Liver (tissue), 9 donors: Measurements from ENCODE around the gene KLC3. TPM values are rescaled to one million over a fixed set of nuclear protein-coding genes. Genes with fewer than 3 reads are reported as not detected.

Experiments used
- DNase-seq: peaks from one replicate; pipeline ENCODE4 v3.0.0-alpha.2; 2017; ENCODE audit warnings: low spot score
- H3K27ac ChIP-seq, 2 donors: one replicate each; pipeline ENCODE4 v1.7.0; 2013; ENCODE audit warnings: inconsistent platforms in 2 of 2, low read length in 2 of 2, control low read depth in 1 of 2, low read depth in 1 of 2, mild to moderate bottlenecking in 1 of 2
- H3K27me3 ChIP-seq, 4 donors: one replicate each; pipeline versions ENCODE4 v1.6.1 to v1.7.0; 2013; ENCODE audit warnings: low read length in 3 of 4, inconsistent platforms in 1 of 4, mild to moderate bottlenecking in 1 of 4, moderate library complexity in 1 of 4; ENCODE audit not compliant: control insufficient read depth in 4 of 4, insufficient read depth in 4 of 4
- H3K36me3 ChIP-seq, 4 donors: one replicate each; pipeline versions ENCODE4 v1.6.1 to v1.7.0; 2013; ENCODE audit warnings: low read length in 3 of 4, mild to moderate bottlenecking in 3 of 4, low read depth in 1 of 4, moderate library complexity in 1 of 4; ENCODE audit not compliant: control insufficient read depth in 4 of 4, insufficient read depth in 3 of 4
- H3K4me1 ChIP-seq, 4 donors: one replicate each; pipeline versions ENCODE4 v1.6.1 to v1.7.0; 2013; ENCODE audit warnings: low read length in 3 of 4, mild to moderate bottlenecking in 3 of 4, moderate library complexity in 1 of 4; ENCODE audit not compliant: control insufficient read depth in 4 of 4, insufficient read depth in 4 of 4
- H3K4me3 ChIP-seq, 3 donors: one replicate each; pipeline versions ENCODE4 v1.6.1 to v1.7.0; 2013; ENCODE audit warnings: low read length in 3 of 3, control low read depth in 1 of 3, low read depth in 1 of 3, mild to moderate bottlenecking in 1 of 3
- H3K9ac ChIP-seq, 2 donors: one replicate each; pipeline ENCODE4 v1.7.0; 2013; ENCODE audit warnings: low read length in 2 of 2, mild to moderate bottlenecking in 2 of 2, moderate library complexity in 2 of 2, control low read depth in 1 of 2, low read depth in 1 of 2
- H3K9me3 ChIP-seq, 4 donors: one replicate each; pipeline versions ENCODE4 v1.6.1 to v1.7.0; 2013; ENCODE audit warnings: low read length in 3 of 4; ENCODE audit not compliant: control insufficient read depth in 4 of 4
- EGR1 ChIP-seq, 2 donors: IDR thresholded peaks; 2 replicates each; pipeline ENCODE4 v1.6.1; 2016 to 2018; ENCODE audit warnings: antibody characterized with exemption in 2 of 2, low read depth in 2 of 2
- FOXA1 ChIP-seq: IDR thresholded peaks from 2 replicates; pipeline ENCODE4 v1.6.1; 2016; ENCODE audit warnings: antibody characterized with exemption
- FOXA2 ChIP-seq: IDR thresholded peaks from 2 replicates; pipeline ENCODE4 v1.6.1; 2016; ENCODE audit warnings: antibody characterized with exemption
- GABPA ChIP-seq, 2 donors: IDR thresholded peaks in 1 of 2; conservative IDR thresholded peaks in 1 of 2; 2 replicates each; pipeline ENCODE4 v1.6.1; 2016; ENCODE audit warnings: antibody characterized with exemption in 2 of 2, mild to moderate bottlenecking in 1 of 2, moderate library complexity in 1 of 2
- HNF4A ChIP-seq, 2 donors: conservative IDR thresholded peaks; 2 replicates each; pipeline ENCODE4 v1.6.1; 2016; ENCODE audit warnings: antibody characterized with exemption in 2 of 2, mild to moderate bottlenecking in 2 of 2
- HNF4G ChIP-seq: IDR thresholded peaks from 2 replicates; pipeline ENCODE4 v1.6.1; 2016; ENCODE audit warnings: antibody characterized with exemption
- JUND ChIP-seq, 2 donors: IDR thresholded peaks; 2 replicates each; pipeline ENCODE4 v1.6.1; 2016; ENCODE audit warnings: antibody characterized with exemption in 2 of 2
- NR2F2 ChIP-seq: IDR thresholded peaks from 2 replicates; pipeline ENCODE4 v1.6.1; 2016; ENCODE audit warnings: antibody characterized with exemption
- RAD21 ChIP-seq, 2 donors: IDR thresholded peaks; 2 replicates each; pipeline ENCODE4 v1.6.1; 2016; ENCODE audit warnings: antibody characterized with exemption in 2 of 2, mild to moderate bottlenecking in 2 of 2
- RXRA ChIP-seq, 2 donors: IDR thresholded peaks; 2 replicates each; pipeline ENCODE4 v1.6.1; 2017 to 2018; ENCODE audit warnings: antibody characterized with exemption in 2 of 2, mild to moderate bottlenecking in 1 of 2
- SP1 ChIP-seq: IDR thresholded peaks from 2 replicates; pipeline ENCODE4 v1.6.1; 2018; ENCODE audit warnings: antibody characterized with exemption, mild to moderate bottlenecking
- TAF1 ChIP-seq: conservative IDR thresholded peaks from 2 replicates; pipeline ENCODE4 v1.6.1; 2016; ENCODE audit warnings: antibody characterized with exemption, mild to moderate bottlenecking
- YY1 ChIP-seq: IDR thresholded peaks from 2 replicates; pipeline ENCODE4 v1.6.1; 2016; ENCODE audit warnings: antibody characterized with exemption, mild to moderate bottlenecking
- WGBS: extraction: QIAGEN DNeasy Blood & Tissue Kit; methylation state at CpG from one replicate; pipeline ENCODE4 v1.1.7; 2013; 5-methylcytosine and 5-hydroxymethylcytosine counted together
- polyA plus RNA-seq, 2 donors: library from polyadenylated mRNA; stranded (reverse) in 1 of 2; unstranded in 1 of 2; fragments of 200-250 nt in 1 of 2; fragments of >200 nt in 1 of 2; fragmentation: Nextera tagmentation in 1 of 2; extraction: Ambion mirVana in 1 of 2; gene quantifications; one replicate each; pipeline versions ENCODE4 v1.2.1 to v1.2.3, GENCODE V29; 2013 to 2015
- total RNA-seq, 2 donors: library from RNA; depleted of rRNA; stranded (reverse); fragments of >200 nt; gene quantifications; one replicate each; pipeline ENCODE4 v1.2.3, GENCODE V29; 2014
- TF ChIP-seq, protein P1 (sequence below): fragments of 150-350 bp; IDR thresholded peaks from 2 replicates; pipeline ENCODE4 v1.5.1; 2017; ENCODE audit warnings: improper control_type of control experiment, low read depth, low read length; ENCODE audit not compliant: missing input control
- TF ChIP-seq, protein P2 (sequence below): IDR thresholded peaks from 2 replicates; pipeline ENCODE4 v1.6.1; 2016; ENCODE audit warnings: antibody characterized with exemption
- TF ChIP-seq, protein P3 (sequence below): IDR thresholded peaks from 2 replicates; pipeline ENCODE4 v1.6.1; 2016; ENCODE audit warnings: antibody characterized with exemption
- TF ChIP-seq, protein P4 (sequence below): IDR thresholded peaks from 2 replicates; pipeline ENCODE4 v1.6.1; 2016; ENCODE audit warnings: antibody characterized with exemption, mild to moderate bottlenecking
- TF ChIP-seq, protein P5 (sequence below): IDR thresholded peaks from 2 replicates; pipeline ENCODE4 v1.6.1; 2016; ENCODE audit warnings: antibody characterized with exemption
- donor health status: healthy.
- donor health status: healthy.
- donor health status: healthy.
- donor health status: healthy.
- donor health status: healthy.

The KLC3 gene
- total and polyA plus RNA-seq, 4 donors: 0.08 to 1.3 (median 0.08) TPM; not detected in 1

DNA sequence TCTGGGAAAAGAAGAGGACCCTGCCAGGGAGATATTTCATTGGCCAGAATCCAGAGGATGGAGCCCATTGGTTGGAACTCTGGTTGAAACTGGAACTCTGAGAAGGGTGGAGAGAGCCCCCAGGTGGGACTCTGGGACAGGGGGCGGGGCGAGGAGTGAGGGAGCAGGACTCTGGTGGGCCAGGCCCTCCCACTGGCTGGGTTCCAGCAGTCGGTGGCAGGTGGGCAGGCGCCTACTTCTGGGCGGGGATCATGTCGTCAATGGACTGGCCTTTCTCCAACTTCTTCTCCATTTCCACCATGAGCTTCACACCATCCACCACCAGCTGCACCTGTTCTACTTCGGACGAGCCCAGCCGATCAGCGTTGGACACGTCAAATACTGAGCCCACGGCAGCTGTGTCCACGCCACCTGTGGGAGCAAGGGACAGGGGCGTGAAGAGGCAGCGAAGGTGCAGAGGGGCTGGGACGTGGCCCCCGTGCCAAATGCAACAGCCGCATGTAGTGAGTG is 34.0 kb upstream of the KLC3 start:
- Histone ChIP-seq H3K27ac (peak overlapping the region in 1 of 2 donors; percentile 33), H3K4me3 (no peak overlapping the region), H3K9ac (no peak overlapping the region), H3K36me3 (peaks cover 0 to 9% (median 3%) of the 10 kb centered on the region in 4 donors), H3K4me1 (peaks cover 0 to 5% (median under 1%) of the 10 kb centered on the region in 4 donors), H3K27me3 (no peaks in the 10 kb centered on the region), H3K9me3 (no peaks in the 10 kb centered on the region)
- TF ChIP-seq HNF4A (conservative IDR thresholded peaks at IDR 0.05): no peak
- TF ChIP-seq, protein P1, sequence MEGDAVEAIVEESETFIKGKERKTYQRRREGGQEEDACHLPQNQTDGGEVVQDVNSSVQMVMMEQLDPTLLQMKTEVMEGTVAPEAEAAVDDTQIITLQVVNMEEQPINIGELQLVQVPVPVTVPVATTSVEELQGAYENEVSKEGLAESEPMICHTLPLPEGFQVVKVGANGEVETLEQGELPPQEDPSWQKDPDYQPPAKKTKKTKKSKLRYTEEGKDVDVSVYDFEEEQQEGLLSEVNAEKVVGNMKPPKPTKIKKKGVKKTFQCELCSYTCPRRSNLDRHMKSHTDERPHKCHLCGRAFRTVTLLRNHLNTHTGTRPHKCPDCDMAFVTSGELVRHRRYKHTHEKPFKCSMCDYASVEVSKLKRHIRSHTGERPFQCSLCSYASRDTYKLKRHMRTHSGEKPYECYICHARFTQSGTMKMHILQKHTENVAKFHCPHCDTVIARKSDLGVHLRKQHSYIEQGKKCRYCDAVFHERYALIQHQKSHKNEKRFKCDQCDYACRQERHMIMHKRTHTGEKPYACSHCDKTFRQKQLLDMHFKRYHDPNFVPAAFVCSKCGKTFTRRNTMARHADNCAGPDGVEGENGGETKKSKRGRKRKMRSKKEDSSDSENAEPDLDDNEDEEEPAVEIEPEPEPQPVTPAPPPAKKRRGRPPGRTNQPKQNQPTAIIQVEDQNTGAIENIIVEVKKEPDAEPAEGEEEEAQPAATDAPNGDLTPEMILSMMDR: no peak
- TF ChIP-seq HNF4G: no peak
- TF ChIP-seq, protein P2, sequence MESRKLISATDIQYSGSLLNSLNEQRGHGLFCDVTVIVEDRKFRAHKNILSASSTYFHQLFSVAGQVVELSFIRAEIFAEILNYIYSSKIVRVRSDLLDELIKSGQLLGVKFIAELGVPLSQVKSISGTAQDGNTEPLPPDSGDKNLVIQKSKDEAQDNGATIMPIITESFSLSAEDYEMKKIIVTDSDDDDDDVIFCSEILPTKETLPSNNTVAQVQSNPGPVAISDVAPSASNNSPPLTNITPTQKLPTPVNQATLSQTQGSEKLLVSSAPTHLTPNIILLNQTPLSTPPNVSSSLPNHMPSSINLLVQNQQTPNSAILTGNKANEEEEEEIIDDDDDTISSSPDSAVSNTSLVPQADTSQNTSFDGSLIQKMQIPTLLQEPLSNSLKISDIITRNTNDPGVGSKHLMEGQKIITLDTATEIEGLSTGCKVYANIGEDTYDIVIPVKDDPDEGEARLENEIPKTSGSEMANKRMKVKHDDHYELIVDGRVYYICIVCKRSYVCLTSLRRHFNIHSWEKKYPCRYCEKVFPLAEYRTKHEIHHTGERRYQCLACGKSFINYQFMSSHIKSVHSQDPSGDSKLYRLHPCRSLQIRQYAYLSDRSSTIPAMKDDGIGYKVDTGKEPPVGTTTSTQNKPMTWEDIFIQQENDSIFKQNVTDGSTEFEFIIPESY: no peak
- TF ChIP-seq YY1: no peak
- no peak for TF ChIP-seq FOXA1
- TF ChIP-seq, protein P3, sequence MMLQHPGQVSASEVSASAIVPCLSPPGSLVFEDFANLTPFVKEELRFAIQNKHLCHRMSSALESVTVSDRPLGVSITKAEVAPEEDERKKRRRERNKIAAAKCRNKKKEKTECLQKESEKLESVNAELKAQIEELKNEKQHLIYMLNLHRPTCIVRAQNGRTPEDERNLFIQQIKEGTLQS: no peak
- TF ChIP-seq SP1: no peak
- TF ChIP-seq NR2F2: no peak
- 74% methylated on average over 18 of the region's 18 CpGs for WGBS
- DNase-seq: no peak

DNA sequence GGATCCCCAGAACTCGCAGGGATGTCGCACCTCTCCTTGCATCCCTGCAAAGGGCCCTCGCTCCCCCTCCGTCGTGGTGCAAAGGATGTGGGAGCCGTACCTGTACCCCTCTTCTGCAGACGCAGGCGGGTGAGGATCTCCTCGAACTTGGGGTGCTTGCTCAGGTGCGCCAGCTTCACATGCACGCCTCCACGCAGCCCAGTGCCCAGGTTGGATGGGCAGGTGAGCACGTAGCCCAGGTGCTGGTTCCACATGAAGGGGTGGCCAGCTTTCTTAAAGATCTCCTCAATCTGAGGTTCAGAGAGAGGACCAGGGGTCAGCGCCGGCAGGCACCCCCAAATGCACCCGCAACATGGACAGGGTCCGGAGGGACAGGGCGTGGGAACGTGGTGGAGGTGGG is 33.2 kb upstream of the KLC3 start:
- Histone ChIP-seq H3K27ac (no peak overlapping the region), H3K9ac (no peak overlapping the region), H3K4me3 (no peak overlapping the region), H3K36me3 (peaks cover 0 to 4% (median under 1%) of the 10 kb centered on the region in 4 donors), H3K4me1 (peaks cover 0 to 5% (median under 1%) of the 10 kb centered on the region in 4 donors), H3K9me3 (no peaks in the 10 kb centered on the region), H3K27me3 (no peaks in the 10 kb centered on the region)
- WGBS: 90% methylated on average over 19 of the region's 19 CpGs
- DNase-seq: no peak
- TF ChIP-seq SP1 (no peak), HNF4G (no peak), RXRA (IDR thresholded peaks at IDR 0.05) (no peak), FOXA1 (no peak), TAF1 (no peak), GABPA (IDR thresholded peaks at IDR 0.05 in 1 of 2, conservative IDR thresholded peaks at IDR 0.05 in 1 of 2) (no peak), NR2F2 (no peak), FOXA2 (no peak), HNF4A (conservative IDR thresholded peaks at IDR 0.05) (no peak), JUND (IDR thresholded peaks at IDR 0.05) (no peak), RAD21 (IDR thresholded peaks at IDR 0.05) (no peak), YY1 (no peak), EGR1 (IDR thresholded peaks at IDR 0.05; ENCODE audit: low read depth in 2 of 2) (no peak)
- TF ChIP-seq, protein P2: no peak
- TF ChIP-seq, protein P1: no peak
- TF ChIP-seq, protein P4, sequence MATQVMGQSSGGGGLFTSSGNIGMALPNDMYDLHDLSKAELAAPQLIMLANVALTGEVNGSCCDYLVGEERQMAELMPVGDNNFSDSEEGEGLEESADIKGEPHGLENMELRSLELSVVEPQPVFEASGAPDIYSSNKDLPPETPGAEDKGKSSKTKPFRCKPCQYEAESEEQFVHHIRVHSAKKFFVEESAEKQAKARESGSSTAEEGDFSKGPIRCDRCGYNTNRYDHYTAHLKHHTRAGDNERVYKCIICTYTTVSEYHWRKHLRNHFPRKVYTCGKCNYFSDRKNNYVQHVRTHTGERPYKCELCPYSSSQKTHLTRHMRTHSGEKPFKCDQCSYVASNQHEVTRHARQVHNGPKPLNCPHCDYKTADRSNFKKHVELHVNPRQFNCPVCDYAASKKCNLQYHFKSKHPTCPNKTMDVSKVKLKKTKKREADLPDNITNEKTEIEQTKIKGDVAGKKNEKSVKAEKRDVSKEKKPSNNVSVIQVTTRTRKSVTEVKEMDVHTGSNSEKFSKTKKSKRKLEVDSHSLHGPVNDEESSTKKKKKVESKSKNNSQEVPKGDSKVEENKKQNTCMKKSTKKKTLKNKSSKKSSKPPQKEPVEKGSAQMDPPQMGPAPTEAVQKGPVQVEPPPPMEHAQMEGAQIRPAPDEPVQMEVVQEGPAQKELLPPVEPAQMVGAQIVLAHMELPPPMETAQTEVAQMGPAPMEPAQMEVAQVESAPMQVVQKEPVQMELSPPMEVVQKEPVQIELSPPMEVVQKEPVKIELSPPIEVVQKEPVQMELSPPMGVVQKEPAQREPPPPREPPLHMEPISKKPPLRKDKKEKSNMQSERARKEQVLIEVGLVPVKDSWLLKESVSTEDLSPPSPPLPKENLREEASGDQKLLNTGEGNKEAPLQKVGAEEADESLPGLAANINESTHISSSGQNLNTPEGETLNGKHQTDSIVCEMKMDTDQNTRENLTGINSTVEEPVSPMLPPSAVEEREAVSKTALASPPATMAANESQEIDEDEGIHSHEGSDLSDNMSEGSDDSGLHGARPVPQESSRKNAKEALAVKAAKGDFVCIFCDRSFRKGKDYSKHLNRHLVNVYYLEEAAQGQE: no peak
- TF ChIP-seq, protein P3: no peak
- TF ChIP-seq, protein P5, sequence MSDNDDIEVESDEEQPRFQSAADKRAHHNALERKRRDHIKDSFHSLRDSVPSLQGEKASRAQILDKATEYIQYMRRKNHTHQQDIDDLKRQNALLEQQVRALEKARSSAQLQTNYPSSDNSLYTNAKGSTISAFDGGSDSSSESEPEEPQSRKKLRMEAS: no peak
